Ureter (tissue), 1 donor: Measurements from ENCODE around the gene C1RL. TPM values are rescaled to one million over a fixed set of nuclear protein-coding genes. Genes with fewer than 3 reads are reported as not detected.

Source experiments
- DNase-seq: peaks from one replicate; pipeline ENCODE4 v3.0.0-alpha.2; 2020; ENCODE audit warnings: low spot score
- total RNA-seq: library from RNA; stranded (reverse); gene quantifications from one replicate; pipeline ENCODE4 v1.2.4, GENCODE V29; 2023
- donor health status: DM: yes; HTN: yes; CAD: no.

The C1RL gene
- total RNA-seq, 1 donor from 2014 or later: 110 TPM

GRCh38 chr12:7136676-7137075 lies 27.7 kb upstream of the C1RL start:
- no peak for DNase-seq

- DNase-seq: no peak
These were observed 27.1 kb upstream of the C1RL start for GRCh38 chr12:7136071-7136470.

GRCh38 chr12:7134396-7135166 lies 25.6 kb upstream of the C1RL start:
- DNase-seq: no peak

- DNase-seq: no peak
These were observed 22.5 kb upstream of the C1RL start for GRCh38 chr12:7131502-7131866.

- DNase-seq: peak; percentile 73
These were observed 21.9 kb upstream of the C1RL start for GRCh38 chr12:7130701-7131501.

GRCh38 chr12:7129872-7130691 lies 21.1 kb upstream of the C1RL start, which contains the start of gene CLSTN3:
Gene CLSTN3 (plus strand): TSS chr12:7130371. CDS start chr12:7130649, 278 bp downstream.
- DNase-seq: peak; percentile 83

- no peak for DNase-seq
These were observed 20.4 kb upstream of the C1RL start for GRCh38 chr12:7129287-7129871.

- DNase-seq: no peak
These were observed 19.8 kb upstream of the C1RL start, which contains the start of gene RBP5 for GRCh38 chr12:7128681-7129286. Gene RBP5 (minus strand): TSS chr12:7128889. CDS start chr12:7128775, 114 bp downstream.

GRCh38 chr12:7127916-7128626 lies 19.1 kb upstream of the C1RL start:
- no peak for DNase-seq

- DNase-seq: no peak
These were observed 16.7 kb upstream of the C1RL start for GRCh38 chr12:7125632-7126227.

- no peak for DNase-seq
These were observed 14.9 kb upstream of the C1RL start for GRCh38 chr12:7123806-7124522.

GRCh38 chr12:7122811-7123769 lies 14.1 kb upstream of the C1RL start:
- no peak for DNase-seq

- no peak for DNase-seq
These were observed 12.3 kb upstream of the C1RL start for GRCh38 chr12:7121324-7121723.

- no peak for DNase-seq
These were observed 11.2 kb upstream of the C1RL start for GRCh38 chr12:7120166-7120565.

GRCh38 chr12:7118881-7119280 lies 9.9 kb upstream of the C1RL start:
- DNase-seq: no peak

GRCh38 chr12:7117670-7118069 lies 8.7 kb upstream of the C1RL start:
- DNase-seq: no peak

- no peak for DNase-seq
These were observed 7.9 kb upstream of the C1RL start for GRCh38 chr12:7116916-7117315.

GRCh38 chr12:7116196-7116595 lies 7.2 kb upstream of the C1RL start:
- no peak for DNase-seq
